ENCODE results near the gene CDH5. TPM values are rescaled to one million over a fixed set of nuclear protein-coding genes. Genes with fewer than 3 reads are reported as not detected.
"Not testable (repeated sequence)": the region's sequence is repeated elsewhere in the genome, so short reads cannot be mapped to it uniquely, and the experiment has no call there.

CDH5 gene
- total and polyA plus RNA-seq, 9 donors, result 50.9 to 100 (median 88.7) TPM

DNA sequence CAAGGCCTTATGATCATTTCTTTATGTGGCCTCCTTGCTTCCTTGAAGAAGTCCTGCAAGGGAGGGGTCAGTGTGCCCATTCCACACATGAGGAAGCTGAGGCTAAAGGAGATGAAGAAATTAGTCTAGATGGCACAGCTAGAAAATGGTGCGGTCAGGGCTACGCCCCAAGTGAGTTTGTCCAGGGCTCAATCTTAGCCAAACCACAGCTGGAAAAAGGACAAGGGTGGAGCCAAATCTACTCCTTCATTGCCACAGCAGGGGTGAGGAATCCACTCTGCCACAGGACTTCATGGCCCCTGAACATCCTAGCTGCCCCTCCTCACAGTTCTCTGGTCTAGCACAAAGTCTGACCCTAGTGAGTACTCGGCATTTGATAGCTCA lies 76.8 kb downstream of the CDH5 start:
- no peak for DNase-seq
- H3K36me3 ChIP-seq (ENCODE audit: control insufficient read depth, insufficient read depth, low read length), result no peaks in the 10 kb centered on the region
- no peak overlapping the region for H3K4me3 ChIP-seq (ENCODE audit: low read length)
- no peak overlapping the region for H3K27ac ChIP-seq (ENCODE audit: low read length)
- H3K27me3 ChIP-seq (ENCODE audit: control insufficient read depth, insufficient read depth, low read length), result peaks cover 19% of the 10 kb centered on the region
- H3K9me3 ChIP-seq (replicated peaks; ENCODE audit: control insufficient read depth, low read depth, low read length), result no peaks in the 10 kb centered on the region
- H3K4me1 ChIP-seq (ENCODE audit: control insufficient read depth, insufficient read depth, low read length), result no peaks in the 10 kb centered on the region
- 76% methylated on average over 3 of the region's 3 CpGs for WGBS (ENCODE audit: insufficient coverage)

DNA sequence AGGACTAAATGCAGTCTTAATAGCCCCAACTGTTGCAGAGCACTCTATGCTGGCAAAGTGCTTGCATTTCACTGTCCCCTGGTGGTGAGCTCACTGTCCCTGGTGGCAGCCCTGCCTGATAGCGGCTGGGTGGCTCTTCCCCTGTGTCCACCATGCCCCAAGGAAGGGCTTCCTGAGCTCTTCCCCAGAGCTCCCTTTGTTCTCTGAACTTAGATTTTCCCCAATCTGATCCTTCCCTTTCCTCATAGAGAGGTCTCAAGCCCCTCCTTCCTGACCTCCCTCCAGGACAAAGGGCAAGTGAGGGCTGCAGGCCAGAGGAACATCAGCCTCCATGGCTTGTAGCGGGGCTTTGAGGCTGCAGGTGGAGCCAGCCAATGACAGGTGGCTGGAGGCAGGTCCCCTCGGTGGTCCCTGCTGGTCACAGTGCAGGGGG lies 77.6 kb downstream of the CDH5 start:
- H3K27me3 ChIP-seq (ENCODE audit: control insufficient read depth, insufficient read depth, low read length), result peaks cover 14% of the 10 kb centered on the region
- 25% methylated on average over 3 of the region's 3 CpGs for WGBS (ENCODE audit: insufficient coverage)
- H3K4me1 ChIP-seq (ENCODE audit: control insufficient read depth, insufficient read depth, low read length), result no peaks in the 10 kb centered on the region
- no peaks in the 10 kb centered on the region for H3K9me3 ChIP-seq (replicated peaks; ENCODE audit: control insufficient read depth, low read depth, low read length)
- H3K36me3 ChIP-seq (ENCODE audit: control insufficient read depth, insufficient read depth, low read length), result no peaks in the 10 kb centered on the region
- no peak overlapping the region for H3K27ac ChIP-seq (ENCODE audit: low read length)
- DNase-seq, result no peak
- H3K4me3 ChIP-seq (ENCODE audit: low read length), result no peak overlapping the region

DNA sequence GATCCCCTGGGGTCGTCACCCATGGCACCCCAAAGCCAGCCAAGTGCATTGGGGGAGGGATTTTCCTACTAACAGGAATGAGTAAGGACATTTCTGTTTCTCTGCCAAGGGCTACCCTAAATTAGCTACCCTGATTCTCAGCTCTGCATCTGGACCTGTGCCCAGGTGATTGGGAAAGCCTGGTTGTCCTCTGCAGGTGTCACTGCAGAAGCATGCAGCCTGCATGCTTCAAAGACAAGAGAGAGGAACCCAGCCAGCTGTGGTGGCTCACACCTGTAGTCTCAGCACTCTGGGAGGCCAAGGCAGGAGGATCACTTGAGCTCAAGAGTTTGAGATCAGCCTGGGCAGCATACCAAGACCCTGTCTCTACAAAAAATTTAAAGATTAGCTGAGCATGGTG lies 80.2 kb downstream of the CDH5 start:
- no peak overlapping the region for H3K27ac ChIP-seq (ENCODE audit: low read length)
- no peaks in the 10 kb centered on the region for H3K4me1 ChIP-seq (ENCODE audit: control insufficient read depth, insufficient read depth, low read length)
- DNase-seq, result no peak
- peaks cover 7% of the 10 kb centered on the region for H3K27me3 ChIP-seq (ENCODE audit: control insufficient read depth, insufficient read depth, low read length)
- no peaks in the 10 kb centered on the region for H3K36me3 ChIP-seq (ENCODE audit: control insufficient read depth, insufficient read depth, low read length)
- H3K9me3 ChIP-seq (replicated peaks; ENCODE audit: control insufficient read depth, low read depth, low read length), result no peaks in the 10 kb centered on the region
- H3K4me3 ChIP-seq (ENCODE audit: low read length), result no peak overlapping the region
- WGBS (ENCODE audit: insufficient coverage), result no CpG with 5 or more reads among the region's 1 CpG

DNA sequence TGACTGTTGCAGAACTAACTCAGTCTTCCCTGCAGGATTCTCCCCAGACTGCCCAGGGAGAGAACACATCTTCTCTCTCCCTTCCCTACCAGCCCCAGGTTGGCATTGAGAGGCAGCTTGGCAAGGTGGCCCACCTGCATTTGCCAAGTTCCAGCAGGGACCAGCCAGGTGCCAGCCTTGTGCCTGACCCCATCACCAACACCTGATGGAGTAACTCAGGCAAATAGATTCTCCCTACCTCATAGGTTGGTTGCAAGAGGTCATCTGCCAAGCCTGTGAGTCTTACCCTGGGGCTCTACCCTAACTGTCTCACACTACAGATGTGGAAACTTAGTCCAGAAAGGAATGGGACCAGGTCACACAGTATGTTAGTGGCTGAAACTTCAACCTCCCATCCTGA lies 81.0 kb downstream of the CDH5 start:
- Histone ChIP-seq H3K9me3 (replicated peaks; ENCODE audit: control insufficient read depth, low read depth, low read length) (no peaks in the 10 kb centered on the region), H3K4me1 (ENCODE audit: control insufficient read depth, insufficient read depth, low read length) (no peaks in the 10 kb centered on the region), H3K27me3 (ENCODE audit: control insufficient read depth, insufficient read depth, low read length) (peaks cover 7% of the 10 kb centered on the region), H3K4me3 (ENCODE audit: low read length) (no peak overlapping the region), H3K27ac (ENCODE audit: low read length) (no peak overlapping the region), H3K36me3 (ENCODE audit: control insufficient read depth, insufficient read depth, low read length) (no peaks in the 10 kb centered on the region)
- no peak for DNase-seq

DNA sequence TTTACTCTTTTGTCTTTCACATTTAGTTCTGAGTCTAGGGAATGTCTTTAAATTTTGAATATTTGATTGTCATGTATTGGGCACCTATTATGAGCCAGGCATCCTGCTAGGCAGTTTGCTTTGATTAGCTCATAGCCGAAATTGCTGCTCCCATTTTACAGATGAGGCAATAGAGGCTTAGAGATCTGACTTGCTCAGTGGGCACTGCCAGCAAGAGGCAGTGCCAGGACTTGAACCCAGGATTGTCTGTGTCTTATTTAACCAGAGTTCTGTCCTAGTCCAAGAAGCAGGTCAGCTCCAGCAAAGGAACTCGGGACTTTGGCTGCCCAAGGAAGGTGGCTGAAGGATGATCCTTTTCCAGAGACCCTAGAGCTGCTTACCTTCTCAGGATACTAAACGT lies 85.1 kb downstream of the CDH5 start:
- no peaks in the 10 kb centered on the region for H3K27me3 ChIP-seq (ENCODE audit: control insufficient read depth, insufficient read depth, low read length)
- 100% methylated on average over 2 of the region's 3 CpGs for WGBS (ENCODE audit: insufficient coverage)
- no peak overlapping the region for H3K4me3 ChIP-seq (ENCODE audit: low read length)
- no peak for DNase-seq
- H3K36me3 ChIP-seq (ENCODE audit: control insufficient read depth, insufficient read depth, low read length), result no peaks in the 10 kb centered on the region
- H3K9me3 ChIP-seq (replicated peaks; ENCODE audit: control insufficient read depth, low read depth, low read length), result no peaks in the 10 kb centered on the region
- H3K27ac ChIP-seq (ENCODE audit: low read length), result no peak overlapping the region
- no peaks in the 10 kb centered on the region for H3K4me1 ChIP-seq (ENCODE audit: control insufficient read depth, insufficient read depth, low read length)

DNA sequence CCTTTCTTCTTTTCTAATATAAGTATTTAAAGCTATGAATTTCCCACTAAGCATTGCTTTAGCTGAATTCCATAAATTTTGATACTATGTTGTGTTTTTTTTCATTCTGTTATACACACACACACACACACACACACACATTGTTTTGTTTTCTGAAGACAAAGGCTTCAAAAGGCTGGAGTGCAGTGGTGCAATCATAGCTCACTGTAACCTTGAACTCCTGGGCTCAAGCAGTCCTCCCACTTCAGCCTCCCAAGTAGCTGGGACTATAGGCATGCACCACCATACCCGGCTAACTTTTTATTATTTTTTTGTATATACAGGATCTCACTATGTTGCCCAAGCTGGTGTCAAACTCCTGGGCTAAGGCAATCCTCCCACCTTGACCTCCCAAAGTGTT lies 86.7 kb downstream of the CDH5 start:
- not testable (repeated sequence) for H3K4me1 ChIP-seq (ENCODE audit: control insufficient read depth, insufficient read depth, low read length); H3K27me3 ChIP-seq (ENCODE audit: control insufficient read depth, insufficient read depth, low read length); H3K9me3 ChIP-seq (replicated peaks; ENCODE audit: control insufficient read depth, low read depth, low read length); H3K36me3 ChIP-seq (ENCODE audit: control insufficient read depth, insufficient read depth, low read length); DNase-seq; H3K27ac ChIP-seq (ENCODE audit: low read length); H3K4me3 ChIP-seq (ENCODE audit: low read length)
- no CpG with 5 or more reads among the region's 1 CpG for WGBS (ENCODE audit: insufficient coverage)

Other genes starting within 250 kb of the CDH5 start
- gene BEAN1, start 60.6 kb downstream of the CDH5 start, total RNA-seq, result 0.40 TPM
- 1 to 10 TPM in 2 of 8 donors, under 1 TPM in 6; 0.71 to 2.1 (median 0.87) TPM for gene BEAN1, start 60.6 kb downstream of the CDH5 start, polyA plus RNA-seq (ENCODE audit: insufficient read depth in 1 of 8, insufficient read length in 8 of 8, low replicate concordance in 1 of 8)
- 18.8 TPM for gene TK2, start 183.4 kb downstream of the CDH5 start, total RNA-seq
- gene TK2, start 183.4 kb downstream of the CDH5 start, polyA plus RNA-seq (ENCODE audit: insufficient read depth in 1 of 8, insufficient read length in 8 of 8, low replicate concordance in 1 of 8), result 10 to 100 TPM; 13.6 to 17.0 (median 15.0) TPM
- 46.6 TPM for gene CKLF, start 185.9 kb downstream of the CDH5 start, total RNA-seq
- gene CKLF, start 185.9 kb downstream of the CDH5 start, polyA plus RNA-seq (ENCODE audit: insufficient read depth in 1 of 8, insufficient read length in 8 of 8, low replicate concordance in 1 of 8), result 10 to 100 TPM; 21.9 to 42.5 (median 29.6) TPM
- 6.6 TPM for gene CMTM1, start 199.7 kb downstream of the CDH5 start, total RNA-seq
- 1 to 10 TPM; 4.2 to 9.7 (median 6.6) TPM for gene CMTM1, start 199.7 kb downstream of the CDH5 start, polyA plus RNA-seq (ENCODE audit: insufficient read depth in 1 of 8, insufficient read length in 8 of 8, low replicate concordance in 1 of 8)
- 0.35 TPM for gene CMTM2, start 212.8 kb downstream of the CDH5 start, total RNA-seq
- gene CMTM2, start 212.8 kb downstream of the CDH5 start, polyA plus RNA-seq (ENCODE audit: insufficient read depth in 1 of 8, insufficient read length in 8 of 8, low replicate concordance in 1 of 8), result under 1 TPM; 0.25 to 0.68 (median 0.47) TPM
- gene CMTM3, start 238.0 kb downstream of the CDH5 start, total RNA-seq, result 19.0 TPM
- gene CMTM3, start 238.0 kb downstream of the CDH5 start, polyA plus RNA-seq (ENCODE audit: insufficient read depth in 1 of 8, insufficient read length in 8 of 8, low replicate concordance in 1 of 8), result 10 to 100 TPM; 52.8 to 82.7 (median 68.4) TPM